Spleen (tissue), 11 donors: Measurements from ENCODE around the gene FAM209B. TPM values are rescaled to one million over a fixed set of nuclear protein-coding genes. Genes with fewer than 3 reads are reported as not detected.
"Not testable (repeated sequence)": the region's sequence is repeated elsewhere in the genome, so short reads cannot be mapped to it uniquely, and the experiment has no call there.

Experiments used
- DNase-seq: peaks from one replicate; pipeline ENCODE4 v3.0.0-alpha.2; 2020
- H3K27ac ChIP-seq, 8 donors: fragments of 200-600 bp; sonication (generic) in 7 of 8; 1 replicate in 4 of 8; 2 replicates in 4 of 8; pipeline versions ENCODE4 v1.5.0 to v1.8.0; 2016 to 2021; ENCODE audit warnings: inconsistent platforms in 4 of 8, mild to moderate bottlenecking in 4 of 8, moderate library complexity in 1 of 8
- H3K27me3 ChIP-seq, 7 donors: fragments of 200-600 bp; sonication (generic) in 6 of 7; replicated peaks in 1 of 7; 1 replicate in 4 of 7; 2 replicates in 3 of 7; pipeline versions ENCODE4 v1.5.0 to v1.8.0; 2016 to 2021; ENCODE audit warnings: inconsistent platforms in 3 of 7, mild to moderate bottlenecking in 1 of 7
- H3K36me3 ChIP-seq, 6 donors: fragments of 200-600 bp; sonication (generic) in 5 of 6; 1 replicate in 4 of 6; 2 replicates in 2 of 6; pipeline versions ENCODE4 v1.5.0 to v1.8.0; 2016 to 2021; ENCODE audit warnings: inconsistent platforms in 2 of 6
- H3K4me1 ChIP-seq, 6 donors: fragments of 200-600 bp; sonication (generic) in 5 of 6; 1 replicate in 3 of 6; 2 replicates in 3 of 6; pipeline versions ENCODE4 v1.5.0 to v1.8.0; 2016 to 2021; ENCODE audit warnings: inconsistent platforms in 3 of 6
- H3K4me3 ChIP-seq, 8 donors: fragments of 200-600 bp; sonication (generic) in 7 of 8; 1 replicate in 4 of 8; 2 replicates in 4 of 8; pipeline versions ENCODE4 v1.5.0 to v1.8.0; 2016 to 2021; ENCODE audit warnings: inconsistent platforms in 4 of 8, mild to moderate bottlenecking in 4 of 8, moderate library complexity in 2 of 8
- H3K9me3 ChIP-seq, 8 donors: fragments of 200-600 bp; sonication (generic) in 7 of 8; 1 replicate in 4 of 8; 2 replicates in 4 of 8; pipeline versions ENCODE4 v1.5.0 to v1.8.0; 2016 to 2021; ENCODE audit warnings: inconsistent platforms in 4 of 8
- POLR2A ChIP-seq, 3 donors: fragments of 450-650 bp; IDR thresholded peaks; one replicate each; pipeline ENCODE4 v1.5.1; 2017; ENCODE audit warnings: antibody characterized with exemption in 3 of 3, mild to moderate bottlenecking in 1 of 3
- POLR2AphosphoS5 ChIP-seq, 3 donors: sonication (generic); formaldehyde crosslinking; IDR thresholded peaks; one replicate each; pipeline ENCODE4 v1.5.1; 2017; ENCODE audit warnings: antibody characterized with exemption in 3 of 3
- WGBS, 5 donors: extraction: QIAGEN DNeasy Blood & Tissue Kit in 3 of 5; methylation state at CpG; one replicate each; pipeline versions ENCODE4 v1.1.5 to v1.1.7; 2013 to 2018; 5-methylcytosine and 5-hydroxymethylcytosine counted together
- intact Hi-C: fragments of 100-400 bp; cut with DNase I; formaldehyde crosslinking; loops from one replicate; pipeline ENCODE4 v1.15.0; 2023; ENCODE audit warnings: low total_unique reads
- polyA plus RNA-seq, 3 donors: library from polyadenylated mRNA; stranded (reverse); fragments of 200-250 nt; gene quantifications; one replicate each; pipeline ENCODE4 v1.2.1, GENCODE V29; 2013
- total RNA-seq, 7 donors: library from RNA; depleted of rRNA in 3 of 7; stranded (reverse); fragments of >200 nt in 3 of 7; fragmentation: NEBNext Ultra II Directional in 4 of 7; extraction: Animal tissue kit (Norgen Biotek cat#: 25700) in 4 of 7; gene quantifications; one replicate each; pipeline versions ENCODE4 v1.1.0 to v1.2.1, GENCODE V29; 2016 to 2021
- TF ChIP-seq, protein P1 (sequence below), 11 experiments: fragments of 200-600 bp in 7 of 11; fragments of 450-650 bp in 4 of 11; sonication (generic) in 4 of 11; IDR thresholded peaks in 8 of 11; conservative IDR thresholded peaks in 3 of 11; 1 replicate in 7 of 11; 2 replicates in 4 of 11; pipeline versions ENCODE4 v1.4.0 to v1.8.0; 2016 to 2021; ENCODE audit warnings: antibody characterized with exemption in 11 of 11, inconsistent platforms in 4 of 11, mild to moderate bottlenecking in 1 of 11
- donor health status: healthy with polysubstance abuse.
- donor health status: DM: no; HTN: no; CAD: no; lungs with moderate emphysema.
- donor health status: DM: no; HTN: no; CAD: no.
- donor health status: Bipolar disorder and iron deficiency.
- donor health status: healthy.
- donor health status: DM: no; HTN: no; CAD: no.
- donor health status: DM: yes; HTN: yes; CAD: no.

FAM209B gene
- total and polyA plus RNA-seq, 10 donors, result 0.97 to 5.8 (median 1.9) TPM; not detected in 3

DNA sequence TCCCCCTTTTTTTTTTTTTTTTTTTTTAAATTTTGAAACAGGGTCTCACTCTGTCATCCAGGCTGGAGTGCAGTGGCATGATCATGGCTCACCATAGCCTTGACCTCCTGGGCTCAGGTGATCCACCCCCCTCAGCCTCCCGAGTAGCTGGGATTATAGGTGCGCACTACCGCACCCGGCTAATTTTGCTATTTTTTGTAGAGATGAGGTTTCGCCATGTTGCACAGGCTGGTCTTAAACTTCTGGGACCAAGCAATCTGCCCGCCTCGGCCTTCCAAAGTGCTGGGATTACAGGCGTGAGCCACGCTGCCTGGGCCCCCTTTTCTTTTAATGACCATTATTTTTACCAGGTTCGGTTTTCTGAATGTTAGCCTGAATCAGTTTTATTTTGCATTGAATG, 13.5 kb upstream of the FAM209B start:
- H3K4me3 ChIP-seq, result no peak overlapping the region
- H3K27me3 ChIP-seq, result no peaks in the 10 kb centered on the region
- peaks cover 6 to 73% (median 63%) of the 10 kb centered on the region in 6 donors for H3K36me3 ChIP-seq
- intact Hi-C loops, result no loop called here
- 97 to 99% (median 98%) methylated on average over 10 of the region's 10 CpGs for WGBS, 5 donors
- H3K4me1 ChIP-seq, result no peaks in the 10 kb centered on the region
- TF ChIP-seq POLR2AphosphoS5 (IDR thresholded peaks at IDR 0.05), result no peak
- TF ChIP-seq, protein P1, sequence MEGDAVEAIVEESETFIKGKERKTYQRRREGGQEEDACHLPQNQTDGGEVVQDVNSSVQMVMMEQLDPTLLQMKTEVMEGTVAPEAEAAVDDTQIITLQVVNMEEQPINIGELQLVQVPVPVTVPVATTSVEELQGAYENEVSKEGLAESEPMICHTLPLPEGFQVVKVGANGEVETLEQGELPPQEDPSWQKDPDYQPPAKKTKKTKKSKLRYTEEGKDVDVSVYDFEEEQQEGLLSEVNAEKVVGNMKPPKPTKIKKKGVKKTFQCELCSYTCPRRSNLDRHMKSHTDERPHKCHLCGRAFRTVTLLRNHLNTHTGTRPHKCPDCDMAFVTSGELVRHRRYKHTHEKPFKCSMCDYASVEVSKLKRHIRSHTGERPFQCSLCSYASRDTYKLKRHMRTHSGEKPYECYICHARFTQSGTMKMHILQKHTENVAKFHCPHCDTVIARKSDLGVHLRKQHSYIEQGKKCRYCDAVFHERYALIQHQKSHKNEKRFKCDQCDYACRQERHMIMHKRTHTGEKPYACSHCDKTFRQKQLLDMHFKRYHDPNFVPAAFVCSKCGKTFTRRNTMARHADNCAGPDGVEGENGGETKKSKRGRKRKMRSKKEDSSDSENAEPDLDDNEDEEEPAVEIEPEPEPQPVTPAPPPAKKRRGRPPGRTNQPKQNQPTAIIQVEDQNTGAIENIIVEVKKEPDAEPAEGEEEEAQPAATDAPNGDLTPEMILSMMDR (IDR thresholded peaks at IDR 0.05 in 8 of 11, conservative IDR thresholded peaks at IDR 0.05 in 3 of 11), result no peak
- TF ChIP-seq POLR2A (IDR thresholded peaks at IDR 0.05), result no peak
- peaks cover 8 to 49% (median 45%) of the 10 kb centered on the region in 8 donors for H3K9me3 ChIP-seq
- no peak overlapping the region for H3K27ac ChIP-seq
- DNase-seq, result peak; percentile 41

DNA sequence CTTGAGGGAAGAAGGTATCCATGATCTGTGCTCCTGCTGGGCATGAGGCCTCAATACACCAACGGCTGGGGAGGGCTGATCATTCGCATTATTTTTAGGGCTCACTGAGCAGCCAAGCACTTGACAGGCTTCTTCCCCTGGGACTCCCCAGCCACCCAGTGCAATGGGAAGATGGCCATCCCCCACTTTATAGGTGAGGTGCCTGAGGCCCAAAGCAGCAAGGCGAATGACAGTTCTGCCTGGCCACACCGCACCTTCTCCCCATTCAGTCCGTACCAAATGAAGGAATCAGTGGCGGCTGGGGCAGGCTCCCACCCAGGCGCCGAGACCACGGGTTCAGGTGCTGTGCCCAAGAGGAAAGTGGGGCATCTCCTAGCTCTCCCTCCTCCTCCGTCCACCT, 12.9 kb upstream of the FAM209B start:
- H3K36me3 ChIP-seq, result peaks cover 6 to 67% (median 58%) of the 10 kb centered on the region in 6 donors
- H3K9me3 ChIP-seq, result peaks cover 8 to 49% (median 45%) of the 10 kb centered on the region in 8 donors
- intact Hi-C loops, result no loop called here
- peak in 1 of 3 donors; percentile 37 for TF ChIP-seq POLR2AphosphoS5 (IDR thresholded peaks at IDR 0.05)
- TF ChIP-seq, protein P1 (IDR thresholded peaks at IDR 0.05 in 8 of 11, conservative IDR thresholded peaks at IDR 0.05 in 3 of 11), result no peak
- no peaks in the 10 kb centered on the region for H3K27me3 ChIP-seq
- no peaks in the 10 kb centered on the region for H3K4me1 ChIP-seq
- no peak overlapping the region for H3K27ac ChIP-seq
- peak; percentile 18 for DNase-seq
- 97 to 100% (median 98%) methylated on average over 9 to 10 of the region's 10 CpGs for WGBS, 5 donors
- H3K4me3 ChIP-seq, result no peak overlapping the region

DNA sequence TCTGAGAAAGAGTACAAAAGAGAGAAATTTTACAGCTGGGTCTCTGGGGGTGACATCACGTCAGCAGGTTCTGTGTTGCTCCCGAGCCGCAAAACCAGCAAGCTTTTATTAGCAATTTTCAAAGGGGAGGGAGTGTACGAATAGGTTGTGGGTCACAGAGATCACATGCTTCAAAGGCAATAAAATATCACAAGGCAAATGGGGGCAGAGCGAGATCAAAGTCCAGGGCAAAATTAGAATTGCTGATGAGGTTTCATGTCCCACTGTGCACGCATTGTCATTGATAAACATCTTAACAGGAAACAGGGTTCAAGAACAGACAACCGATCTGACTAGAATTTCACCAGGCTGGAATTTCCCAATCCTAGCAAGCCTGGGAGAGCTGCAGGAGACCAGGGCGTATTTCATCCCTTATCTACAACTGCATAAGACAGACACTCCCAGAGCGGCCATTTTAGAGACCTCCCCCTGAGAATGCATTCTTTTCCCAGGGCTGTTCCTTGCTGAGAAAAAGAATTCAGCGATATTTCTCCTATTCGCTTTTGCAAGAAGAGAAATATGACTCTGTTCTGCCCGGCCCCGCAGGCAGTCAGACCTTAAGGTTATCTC, 12.2 kb upstream of the FAM209B start:
- intact Hi-C loops, H3K27ac ChIP-seq, H3K4me3 ChIP-seq, H3K27me3 ChIP-seq, H3K4me1 ChIP-seq: not testable (repeated sequence)
- peak; percentile 6 for DNase-seq
- Histone ChIP-seq H3K9me3 (peaks cover 8 to 49% (median 45%) of the 10 kb centered on the region in 8 donors), H3K36me3 (peaks cover 6 to 60% (median 55%) of the 10 kb centered on the region in 6 donors)
- WGBS, 5 donors, result 94 to 96% (median 96%) methylated on average over 13 of the region's 13 CpGs

DNA sequence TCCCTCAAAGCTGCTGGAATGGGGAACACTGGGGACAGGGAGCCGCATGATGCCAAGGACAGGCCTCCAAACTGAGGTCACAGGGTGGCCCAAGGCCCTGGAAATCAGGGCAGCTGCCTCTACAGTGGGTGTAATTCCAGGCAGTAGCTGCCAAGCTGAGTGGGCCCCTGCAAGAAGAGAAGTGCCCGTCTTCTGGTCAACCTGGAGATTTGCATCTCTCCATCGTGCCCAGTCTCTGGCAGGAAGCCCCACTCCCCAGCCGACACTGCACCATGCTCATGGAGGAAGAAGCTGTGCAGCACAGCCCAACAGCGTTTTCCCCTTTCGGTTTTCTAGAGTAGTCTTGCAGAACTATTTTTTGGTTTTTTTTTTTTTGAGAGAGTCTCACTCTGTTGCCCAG, 10.7 kb upstream of the FAM209B start:
- no peaks in the 10 kb centered on the region for H3K27me3 ChIP-seq
- TF ChIP-seq, protein P1 (IDR thresholded peaks at IDR 0.05 in 8 of 11, conservative IDR thresholded peaks at IDR 0.05 in 3 of 11), result no peak
- TF ChIP-seq POLR2A (IDR thresholded peaks at IDR 0.05) (no peak), POLR2AphosphoS5 (IDR thresholded peaks at IDR 0.05) (no peak)
- peaks cover 3 to 46% (median 43%) of the 10 kb centered on the region in 6 donors for H3K36me3 ChIP-seq
- H3K4me1 ChIP-seq, result no peaks in the 10 kb centered on the region
- peak; percentile 46 for DNase-seq
- peaks cover 8 to 49% (median 45%) of the 10 kb centered on the region in 8 donors for H3K9me3 ChIP-seq
- intact Hi-C loops, result no loop called here
- H3K4me3 ChIP-seq, result no peak overlapping the region
- 61 to 79% (median 67%) methylated on average over 6 of the region's 6 CpGs for WGBS, 5 donors
- no peak overlapping the region for H3K27ac ChIP-seq

DNA sequence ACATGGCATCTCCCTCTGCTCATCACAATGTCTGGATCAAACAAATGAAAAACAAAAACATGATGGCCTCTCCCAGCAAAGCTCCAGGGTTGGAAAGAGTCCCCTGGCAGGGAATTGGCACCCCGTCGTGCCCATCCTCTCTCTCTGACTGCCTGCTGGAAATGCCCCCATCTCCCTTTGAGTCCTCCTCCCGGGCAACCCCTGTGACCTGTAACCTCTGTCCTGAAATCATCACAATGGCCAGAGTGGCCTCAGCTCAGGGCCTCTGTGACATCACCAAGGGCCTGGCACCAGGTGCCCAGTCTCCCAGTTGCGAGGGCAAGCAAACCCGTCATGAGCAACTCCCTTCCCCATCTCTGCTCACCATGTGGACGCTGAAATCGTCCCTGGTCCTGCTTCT, 8.6 kb upstream of the FAM209B start, which contains the start of gene FAM209A:
FAM209A (plus strand) TSS at position 301 of the 400 bp plus-strand sequence; CDS start at position 366, 65 bp downstream.
- Histone ChIP-seq H3K36me3 (peaks cover 0 to 24% (median 22%) of the 10 kb centered on the region in 6 donors), H3K9me3 (peaks cover 8 to 31% (median 29%) of the 10 kb centered on the region in 8 donors)
- intact Hi-C loops, H3K27ac ChIP-seq, H3K4me1 ChIP-seq, H3K27me3 ChIP-seq, H3K4me3 ChIP-seq: not testable (repeated sequence)
- 86 to 94% (median 92%) methylated on average over 5 to 7 of the region's 7 CpGs for WGBS, 5 donors
- DNase-seq, result peak; percentile 46
